Smooth muscle cell (in vitro differentiated cells): Measurements from ENCODE around the gene TMEM161A. TPM values are rescaled to one million over a fixed set of nuclear protein-coding genes. Genes with fewer than 3 reads are reported as not detected.

Experiments
- DNase-seq: peaks from one replicate; lab custom pipeline; 2025; ENCODE audit not compliant: unreplicated experiment; lab: John Stamatoyannopoulos, UW
- H2AFZ ChIP-seq: fragments of 200-600 bp; sonication (generic); 2 replicates; pipeline ENCODE4 v1.6.0; 2016; ENCODE audit warnings: antibody characterized with exemption, low read depth, mild to moderate bottlenecking
- H3F3A ChIP-seq: fragments of 200-600 bp; sonication (generic); 2 replicates; pipeline ENCODE4 v1.6.0; 2017; ENCODE audit warnings: antibody characterized with exemption, low read depth
- H3K27ac ChIP-seq: fragments of 200-600 bp; sonication (generic); 2 replicates; pipeline ENCODE4 v1.5.1; 2016; ENCODE audit warnings: low read depth, mild to moderate bottlenecking
- H3K27me3 ChIP-seq: fragments of 200-600 bp; sonication (generic); 2 replicates; pipeline ENCODE4 v1.6.1; 2016; ENCODE audit warnings: low read depth, mild to moderate bottlenecking
- H3K36me3 ChIP-seq: fragments of 200-600 bp; sonication (generic); 2 replicates; pipeline ENCODE4 v1.5.1; 2016; ENCODE audit warnings: low read depth
- H3K4me1 ChIP-seq: fragments of 200-600 bp; sonication (generic); 2 replicates; pipeline ENCODE4 v1.5.1; 2016; ENCODE audit warnings: low read depth
- H3K4me2 ChIP-seq: fragments of 200-600 bp; sonication (generic); 2 replicates; pipeline ENCODE4 v1.6.0; 2016; ENCODE audit warnings: mild to moderate bottlenecking
- H3K4me3 ChIP-seq: fragments of 200-600 bp; sonication (generic); 2 replicates; pipeline ENCODE4 v1.5.1; 2016; ENCODE audit warnings: mild to moderate bottlenecking
- H3K79me2 ChIP-seq: fragments of 200-600 bp; sonication (generic); 2 replicates; pipeline ENCODE4 v1.6.0; 2016; ENCODE audit warnings: low read depth, mild to moderate bottlenecking
- H3K9ac ChIP-seq: fragments of 200-600 bp; sonication (generic); 2 replicates; pipeline ENCODE4 v1.6.0; 2016; ENCODE audit warnings: low read depth
- H3K9me3 ChIP-seq: fragments of 200-600 bp; sonication (generic); replicated peaks from 2 replicates; pipeline ENCODE4 v1.5.1; 2016; ENCODE audit warnings: low read depth
- H4K20me1 ChIP-seq: fragments of 200-600 bp; sonication (generic); 2 replicates; pipeline ENCODE4 v1.6.0; 2016; ENCODE audit warnings: low read depth
- CTCF ChIP-seq: fragments of 200-600 bp; sonication (generic); IDR thresholded peaks from 2 replicates; pipeline ENCODE4 v1.5.1; 2017; ENCODE audit warnings: borderline replicate concordance, mild to moderate bottlenecking, antibody characterized with exemption; ENCODE audit not compliant: insufficient read depth, poor library complexity, severe bottlenecking
- WGBS: methylation state at CpG from one replicate; pipeline ENCODE4 v1.1.7; 2016; ENCODE audit warnings: low lambda C conversion rate; 5-methylcytosine and 5-hydroxymethylcytosine counted together
- polyA plus RNA-seq: library from polyadenylated mRNA; unstranded; fragments of >200 nt; fragmentation: Nextera tagmentation; extraction: Ambion mirVana; gene quantifications from 2 replicates; pipeline ENCODE4 v1.2.1, GENCODE V29; 2016
- total RNA-seq: library from RNA; depleted of rRNA; stranded (reverse); fragments of >200 nt; gene quantifications from 2 replicates; pipeline ENCODE4 v1.2.3, GENCODE V29; 2014

Gene TMEM161A
- total and polyA plus RNA-seq, 2 experiments from 2014 or later: 30.3 to 47.8 TPM

GRCh38 chr19:19160461-19161035 lies 22.3 kb upstream of the TMEM161A start:
- no peak overlapping the region for H3K4me3 ChIP-seq
- H3K36me3 ChIP-seq: no peaks in the 10 kb centered on the region
- no peaks in the 10 kb centered on the region for H4K20me1 ChIP-seq
- 83% methylated on average over 13 of the region's 26 CpGs for WGBS
- H3K27ac ChIP-seq: no peak overlapping the region
- H3K9me3 ChIP-seq: no peaks in the 10 kb centered on the region
- no peaks in the 10 kb centered on the region for H3K79me2 ChIP-seq
- no peak overlapping the region for H3K9ac ChIP-seq
- H3K27me3 ChIP-seq: no peaks in the 10 kb centered on the region
- no peaks in the 10 kb centered on the region for H3F3A ChIP-seq
- TF ChIP-seq CTCF: no peak
- no peak for DNase-seq
- no peaks in the 10 kb centered on the region for H3K4me1 ChIP-seq
- H3K4me2 ChIP-seq: no peak overlapping the region
- H2AFZ ChIP-seq: no peak overlapping the region

- Histone ChIP-seq H3K27ac (no peak overlapping the region), H3K9me3 (no peaks in the 10 kb centered on the region), H3K4me3 (no peak overlapping the region), H3K27me3 (no peaks in the 10 kb centered on the region), H3K4me2 (no peak overlapping the region), H3K9ac (no peak overlapping the region), H3K79me2 (no peaks in the 10 kb centered on the region), H3K36me3 (no peaks in the 10 kb centered on the region), H4K20me1 (no peaks in the 10 kb centered on the region), H2AFZ (no peak overlapping the region), H3K4me1 (no peaks in the 10 kb centered on the region), H3F3A (no peaks in the 10 kb centered on the region)
- DNase-seq: no peak
- WGBS: 95% methylated on average over 4 of the region's 4 CpGs
- no peak for TF ChIP-seq CTCF
These were observed 21.3 kb upstream of the TMEM161A start for GRCh38 chr19:19159534-19159933.

DNA sequence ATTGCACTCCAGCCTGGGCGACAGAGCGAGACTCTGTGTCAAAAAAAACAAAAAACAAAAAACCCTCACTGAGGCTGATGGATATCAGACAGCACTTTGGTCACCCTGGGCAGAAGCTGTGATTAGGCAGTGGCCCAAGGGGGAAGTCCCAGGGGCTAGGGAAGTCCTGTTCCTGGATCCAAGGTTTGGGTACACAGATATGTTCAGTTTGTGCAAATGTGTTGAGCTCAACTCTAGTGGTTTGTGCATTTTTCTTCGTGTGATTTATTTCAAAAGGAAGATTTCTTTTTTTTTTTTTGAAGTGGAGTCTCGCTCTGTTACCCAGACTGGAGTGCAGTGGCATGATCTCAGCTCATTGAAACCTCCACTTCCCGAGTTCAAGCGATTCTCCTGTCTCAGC lies 19.5 kb upstream of the TMEM161A start:
- Histone ChIP-seq H3K4me3 (no peak overlapping the region), H3K27me3 (no peaks in the 10 kb centered on the region), H3K9ac (no peak overlapping the region), H3K9me3 (no peaks in the 10 kb centered on the region), H4K20me1 (no peaks in the 10 kb centered on the region), H3K27ac (no peak overlapping the region), H3K36me3 (no peaks in the 10 kb centered on the region), H2AFZ (no peak overlapping the region), H3F3A (no peaks in the 10 kb centered on the region), H3K4me2 (no peak overlapping the region), H3K79me2 (no peaks in the 10 kb centered on the region), H3K4me1 (no peaks in the 10 kb centered on the region)
- TF ChIP-seq CTCF: no peak
- WGBS: 89% methylated on average over 6 of the region's 6 CpGs
- DNase-seq: no peak
